Measurements from ENCODE around the gene CTTN. TPM values are rescaled to one million over a fixed set of nuclear protein-coding genes. Genes with fewer than 3 reads are reported as not detected.

CTTN gene
- total and polyA plus RNA-seq, 3 donors from 2014 or later, result 136 to 377 (median 354) TPM

- no peak for DNase-seq
- intact Hi-C loops (cut with DNase I; ENCODE audit: low total_unique reads), result no loop called here
- TF ChIP-seq POLR2A (IDR thresholded peaks at IDR 0.05) (no peak), CTCF (IDR thresholded peaks at IDR 0.05) (no peak)
- Histone ChIP-seq H3K27me3 (no peaks in the 10 kb centered on the region), H3K27ac (no peak overlapping the region), H3K36me3 (ENCODE audit: low read depth, missing control alignments) (no peaks in the 10 kb centered on the region), H3K9me3 (no peaks in the 10 kb centered on the region), H3K4me1 (peaks cover 3% of the 10 kb centered on the region), H3K4me3 (no peak overlapping the region)
- 83 to 92% methylated on average over 2 of the region's 2 CpGs for WGBS, 2 donors
Observed at GRCh38 chr11:70458736-70459135, 60.4 kb downstream of the CTTN start.

- Histone ChIP-seq H3K9me3 (no peaks in the 10 kb centered on the region), H3K27ac (no peak overlapping the region), H3K4me3 (no peak overlapping the region), H3K4me1 (peaks cover 3% of the 10 kb centered on the region), H3K27me3 (no peaks in the 10 kb centered on the region), H3K36me3 (ENCODE audit: low read depth, missing control alignments) (no peaks in the 10 kb centered on the region)
- 86 to 90% methylated on average over 3 to 4 of the region's 4 CpGs for WGBS, 2 donors
- no peak for DNase-seq
- intact Hi-C loops (cut with DNase I; ENCODE audit: low total_unique reads), result loop anchor here (10.0 kb wide), 1 partner anchor 295 kb away; no protein-coding TSS in a partner anchor
- no peak for TF ChIP-seq CTCF (IDR thresholded peaks at IDR 0.05)
- no peak for TF ChIP-seq POLR2A (IDR thresholded peaks at IDR 0.05)
Observed at GRCh38 chr11:70460111-70460510, 61.8 kb downstream of the CTTN start.

GRCh38 chr11:70460964-70461363, 62.6 kb downstream of the CTTN start:
- 67 to 69% methylated on average over 10 of the region's 10 CpGs for WGBS, 2 donors
- TF ChIP-seq CTCF (IDR thresholded peaks at IDR 0.05), result no peak
- no peak for TF ChIP-seq POLR2A (IDR thresholded peaks at IDR 0.05)
- DNase-seq, result no peak

GRCh38 chr11:70462818-70463477, 64.6 kb downstream of the CTTN start:
- WGBS, 2 donors, result 72 to 76% methylated on average over 7 to 12 of the region's 12 CpGs
- no peaks in the 10 kb centered on the region for H3K36me3 ChIP-seq (ENCODE audit: low read depth, missing control alignments)
- no peaks in the 10 kb centered on the region for H3K9me3 ChIP-seq
- H3K27ac ChIP-seq, result no peak overlapping the region
- H3K4me3 ChIP-seq, result peak overlapping the region; percentile 37 to 47
- TF ChIP-seq CTCF (IDR thresholded peaks at IDR 0.05) (no peak), POLR2A (IDR thresholded peaks at IDR 0.05) (no peak)
- DNase-seq, result peak; percentile 86
- H3K27me3 ChIP-seq, result no peaks in the 10 kb centered on the region
- intact Hi-C loops (cut with DNase I; ENCODE audit: low total_unique reads), result loop anchor here (10.0 kb wide), 1 partner anchor 292 kb away; no protein-coding TSS in a partner anchor
- H3K4me1 ChIP-seq, result no peaks in the 10 kb centered on the region

More at GRCh38 chr11:70460964-70461363, 62.6 kb downstream of the CTTN start:
- Histone ChIP-seq H3K27me3 (no peaks in the 10 kb centered on the region), H3K27ac (no peak overlapping the region), H3K9me3 (no peaks in the 10 kb centered on the region), H3K4me3 (no peak overlapping the region), H3K36me3 (ENCODE audit: low read depth, missing control alignments) (no peaks in the 10 kb centered on the region), H3K4me1 (peaks cover 3% of the 10 kb centered on the region)
- intact Hi-C loops (cut with DNase I; ENCODE audit: low total_unique reads), result loop anchor here (10.0 kb wide), 1 partner anchor 294 kb away; no protein-coding TSS in a partner anchor

Data from testis (tissue), 3 donors.